ENCODE data around the gene POMT2. TPM values are rescaled to one million over a fixed set of nuclear protein-coding genes. Genes with fewer than 3 reads are reported as not detected.

POMT2 gene
- total RNA-seq, 2 donors from 2014 or later: 20.8 to 25.5 TPM

GRCh38 chr14:77275041-77275580 is 45.6 kb downstream of the POMT2 start:
- ATAC-seq: no peak
- intact Hi-C loops (cut with DNase I): no loop called here
- no peak for DNase-seq

- no peak for DNase-seq
- intact Hi-C loops (cut with DNase I): no loop called here
- ATAC-seq: no peak
Observed at GRCh38 chr14:77273796-77274195, 46.9 kb downstream of the POMT2 start.

GRCh38 chr14:77272261-77272660 is 48.4 kb downstream of the POMT2 start:
- DNase-seq: no peak
- no peak for ATAC-seq
- intact Hi-C loops (cut with DNase I): no loop called here

GRCh38 chr14:77271113-77271710 is 49.5 kb downstream of the POMT2 start, which contains the start of gene NGB:
Gene NGB (minus strand): TSS chr14:77271206. CDS start chr14:77270937, 269 bp downstream.
- no peak for DNase-seq
- no peak for ATAC-seq
- intact Hi-C loops (cut with DNase I): no loop called here

- ATAC-seq: no peak
- no peak for DNase-seq
- intact Hi-C loops (cut with DNase I): no loop called here
Observed at GRCh38 chr14:77270361-77271112, 50.1 kb downstream of the POMT2 start.

- ATAC-seq: no peak
- DNase-seq: no peak
- intact Hi-C loops (cut with DNase I): no loop called here
Observed at GRCh38 chr14:77268989-77269600, 51.6 kb downstream of the POMT2 start.

- DNase-seq (no peak), ATAC-seq (no peak)
- intact Hi-C loops (cut with DNase I): no loop called here
Observed at GRCh38 chr14:77267937-77268699, 52.6 kb downstream of the POMT2 start.

GRCh38 chr14:77266336-77266735 is 54.3 kb downstream of the POMT2 start:
- intact Hi-C loops (cut with DNase I): no loop called here
- DNase-seq: no peak
- ATAC-seq: no peak

GRCh38 chr14:77265561-77266335 is 54.9 kb downstream of the POMT2 start:
- no peak for DNase-seq
- ATAC-seq: no peak
- intact Hi-C loops (cut with DNase I): no loop called here

- DNase-seq (no peak), ATAC-seq (no peak)
- intact Hi-C loops (cut with DNase I): no loop called here
Observed at GRCh38 chr14:77265187-77265515, 55.5 kb downstream of the POMT2 start.

- ATAC-seq (no peak), DNase-seq (no peak)
Observed at GRCh38 chr14:77264466-77265186, 56.1 kb downstream of the POMT2 start.

GRCh38 chr14:77260631-77261030 is 60.1 kb downstream of the POMT2 start:
- ATAC-seq (no peak), DNase-seq (no peak)
- intact Hi-C loops (cut with DNase I): no loop called here

More at GRCh38 chr14:77264466-77265186, 56.1 kb downstream of the POMT2 start:
- intact Hi-C loops (cut with DNase I): no loop called here

GRCh38 chr14:77260199-77260598 is 60.5 kb downstream of the POMT2 start:
- ATAC-seq (no peak), DNase-seq (no peak)
- intact Hi-C loops (cut with DNase I): no loop called here

- no peak for ATAC-seq
- intact Hi-C loops (cut with DNase I): no loop called here
- DNase-seq: no peak
Observed at GRCh38 chr14:77259025-77259715, 61.5 kb downstream of the POMT2 start.

- DNase-seq: no peak
- intact Hi-C loops (cut with DNase I): no loop called here
- ATAC-seq: no peak
Observed at GRCh38 chr14:77258566-77258965, 62.1 kb downstream of the POMT2 start.

- DNase-seq (no peak), ATAC-seq (no peak)
- intact Hi-C loops (cut with DNase I): no loop called here
Observed at GRCh38 chr14:77257700-77258099, 63.0 kb downstream of the POMT2 start.

- intact Hi-C loops (cut with DNase I): no loop called here
- ATAC-seq (no peak), DNase-seq (no peak)
Observed at GRCh38 chr14:77256694-77257093, 64.0 kb downstream of the POMT2 start.

Measured in left cardiac atrium (tissue), 4 donors.